ENCODE measurements around the gene ARF1. TPM values are rescaled to one million over a fixed set of nuclear protein-coding genes. Genes with fewer than 3 reads are reported as not detected.

Gene ARF1
- total RNA-seq, 1 experiment from 2014 or later: 106 TPM

DNA sequence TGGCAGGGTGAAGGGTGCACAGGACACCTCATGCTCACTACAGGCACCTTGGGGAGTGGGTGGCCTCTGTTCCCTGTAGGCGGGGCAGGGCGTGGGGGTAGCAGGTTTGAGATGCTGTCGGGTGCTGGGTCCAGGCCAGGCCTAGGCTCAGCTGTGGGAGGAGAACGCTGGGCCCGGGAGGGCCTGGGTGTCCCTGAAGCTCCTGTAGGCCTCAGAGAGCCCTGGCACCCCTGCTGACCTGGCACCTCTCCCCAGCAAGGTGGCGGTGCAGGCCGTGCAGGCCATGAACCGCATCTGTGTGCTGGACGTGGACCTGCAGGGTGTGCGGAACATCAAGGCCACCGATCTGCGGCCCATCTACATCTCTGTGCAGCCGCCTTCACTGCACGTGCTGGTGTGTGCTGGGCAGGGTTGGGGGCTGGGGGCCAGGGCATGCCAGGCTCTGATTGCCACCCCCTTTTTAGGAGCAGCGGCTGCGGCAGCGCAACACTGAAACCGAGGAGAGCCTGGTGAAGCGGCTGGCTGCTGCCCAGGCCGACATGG lies 64.7 kb downstream of the ARF1 start:
- in situ Hi-C loops (cut with HindIII; ENCODE audit: low pct_unique_long_range_greater_than_20kb, low sequenced_read_pairs): no loop called here
- no peak for DNase-seq (ENCODE audit: low read depth, low spot score)

- DNase-seq (ENCODE audit: low read depth, low spot score): no peak
- in situ Hi-C loops (cut with HindIII; ENCODE audit: low pct_unique_long_range_greater_than_20kb, low sequenced_read_pairs): no loop called here
These were observed 65.3 kb downstream of the ARF1 start for GRCh38 chr1:228147768-228148167.

GRCh38 chr1:228148196-228148861 lies 65.8 kb downstream of the ARF1 start:
- in situ Hi-C loops (cut with HindIII; ENCODE audit: low pct_unique_long_range_greater_than_20kb, low sequenced_read_pairs): no loop called here
- no peak for DNase-seq (ENCODE audit: low read depth, low spot score)

Small RNA genes lying within 50 kb of the gene (small RNA-seq; reads per million reads assigned to genes)
- gene AL359510.1: 0 reads per million in 2 experiments

Other genes starting within 250 kb of the ARF1 start
- gene WNT9A, start 134.8 kb upstream of the ARF1 start, total RNA-seq (2014; rRNA removed; shearing (Covaris generic)): not detected in 2 replicates
- gene WNT3A, start 75.7 kb upstream of the ARF1 start, total RNA-seq (2014; rRNA removed; shearing (Covaris generic)): not detected in 2 replicates
- gene C1orf35, start 20.6 kb downstream of the ARF1 start, total RNA-seq (2014; rRNA removed; shearing (Covaris generic)): 7.8 and 11.1 TPM in 2 replicates
- 55.2 and 59.6 TPM in 2 replicates for gene MRPL55, start 26.6 kb downstream of the ARF1 start, total RNA-seq (2014; rRNA removed; shearing (Covaris generic))
- gene GUK1, start 57.6 kb downstream of the ARF1 start, total RNA-seq (2014; rRNA removed; shearing (Covaris generic)): 198 and 236 TPM in 2 replicates
- gene GJC2, start 67.2 kb downstream of the ARF1 start, total RNA-seq (2014; rRNA removed; shearing (Covaris generic)): 0.16 TPM in 1 of 2 replicates, not detected in the other
- 4.8 and 8.0 TPM in 2 replicates for gene IBA57, start 83.1 kb downstream of the ARF1 start, total RNA-seq (2014; rRNA removed; shearing (Covaris generic))
- 0.98 and 1.7 TPM in 2 replicates for gene OBSCN, start 125.3 kb downstream of the ARF1 start, total RNA-seq (2014; rRNA removed; shearing (Covaris generic))